H9 (cell line): ENCODE results near the gene ANKRD42. TPM values are rescaled to one million over a fixed set of nuclear protein-coding genes. Genes with fewer than 3 reads are reported as not detected.
"Not testable (repeated sequence)": the region's sequence is repeated elsewhere in the genome, so short reads cannot be mapped to it uniquely, and the experiment has no call there.

ENCODE experiments used
- DNase-seq: peaks from one replicate; pipeline ENCODE4 v3.0.0-alpha.2; 2017
- H2AFZ ChIP-seq: one replicate; pipeline ENCODE4 v1.6.1; 2013; ENCODE audit warnings: mild to moderate bottlenecking, low read length, control low read depth, moderate library complexity
- H2AK5ac ChIP-seq: 2 replicates; pipeline ENCODE4 v1.6.1; 2013; ENCODE audit warnings: low read length, control low read depth, mixed read lengths; ENCODE audit not compliant: insufficient read length
- H2BK120ac ChIP-seq: one replicate; pipeline ENCODE4 v1.6.1; 2013; ENCODE audit warnings: low read depth, mild to moderate bottlenecking, low read length, control low read depth, inconsistent platforms; ENCODE audit not compliant: poor library complexity, severe bottlenecking
- H2BK12ac ChIP-seq: 2 replicates; pipeline ENCODE4 v1.6.1; 2013; ENCODE audit warnings: low read length, control low read depth, mixed read lengths, low read depth; ENCODE audit not compliant: insufficient read length
- H2BK15ac ChIP-seq: 2 replicates; pipeline ENCODE4 v1.6.1; 2013; ENCODE audit warnings: low read depth, low read length, control low read depth
- H2BK20ac ChIP-seq: one replicate; pipeline ENCODE4 v1.6.1; 2013; ENCODE audit warnings: low read depth, mild to moderate bottlenecking, low read length, control low read depth, inconsistent platforms; ENCODE audit not compliant: poor library complexity, severe bottlenecking
- H2BK5ac ChIP-seq: 2 replicates; pipeline ENCODE4 v1.6.1; 2013; ENCODE audit warnings: low read length, control low read depth, mixed read lengths; ENCODE audit not compliant: insufficient read length
- H3K14ac ChIP-seq: 2 replicates; pipeline ENCODE4 v1.6.1; 2013; ENCODE audit warnings: low read length, control low read depth; ENCODE audit not compliant: insufficient read depth
- H3K18ac ChIP-seq: 2 replicates; pipeline ENCODE4 v1.6.1; 2013; ENCODE audit warnings: low read depth, mild to moderate bottlenecking, mixed read lengths, low read length, control low read depth; ENCODE audit not compliant: insufficient read length
- H3K23ac ChIP-seq: 2 replicates; pipeline ENCODE4 v1.6.1; 2013; ENCODE audit warnings: low read length, control low read depth, mixed read lengths, low read depth; ENCODE audit not compliant: insufficient read length
- H3K23me2 ChIP-seq: 2 replicates; pipeline ENCODE4 v1.6.1; 2013; ENCODE audit warnings: low read depth, mild to moderate bottlenecking, mixed read lengths, low read length, control low read depth; ENCODE audit not compliant: insufficient read length, poor library complexity, severe bottlenecking
- H3K27ac ChIP-seq: 2 replicates; pipeline ENCODE4 v1.5.1; 2013; ENCODE audit warnings: low read length, control low read depth, mixed read lengths, low read depth; ENCODE audit not compliant: insufficient read length
- H3K27me3 ChIP-seq: 2 replicates; pipeline ENCODE4 v1.6.1; 2013; ENCODE audit warnings: low read length, control low read depth, inconsistent platforms; ENCODE audit not compliant: insufficient read depth
- H3K4ac ChIP-seq: 2 replicates; pipeline ENCODE4 v1.6.1; 2013; ENCODE audit warnings: low read depth, mild to moderate bottlenecking, control low read depth, inconsistent platforms, low read length, moderate library complexity
- H3K4me1 ChIP-seq: 2 replicates; pipeline ENCODE4 v1.6.1; 2013; ENCODE audit warnings: low read length, control low read depth, inconsistent platforms; ENCODE audit not compliant: insufficient read depth
- H3K4me2 ChIP-seq: 2 replicates; pipeline ENCODE4 v1.6.1; 2013; ENCODE audit warnings: low read length, control low read depth, mixed read lengths; ENCODE audit not compliant: insufficient read length, insufficient read depth
- H3K56ac ChIP-seq: 2 replicates; pipeline ENCODE4 v1.6.1; 2013; ENCODE audit warnings: low read depth, mild to moderate bottlenecking, mixed read lengths, low read length, control low read depth; ENCODE audit not compliant: insufficient read length
- H3K79me1 ChIP-seq: 2 replicates; pipeline ENCODE4 v1.6.1; 2013; ENCODE audit warnings: low read depth, mild to moderate bottlenecking, moderate library complexity, low read length, control low read depth, inconsistent platforms; ENCODE audit not compliant: insufficient read depth, poor library complexity, severe bottlenecking
- H3K79me2 ChIP-seq: 2 replicates; pipeline ENCODE4 v1.6.1; 2013; ENCODE audit warnings: low read length, control low read depth, inconsistent platforms; ENCODE audit not compliant: insufficient read depth
- H3K9ac ChIP-seq: 2 replicates; pipeline ENCODE4 v1.6.1; 2013; ENCODE audit warnings: low read length, control low read depth, mixed read lengths; ENCODE audit not compliant: insufficient read length; ENCODE audit errors: extremely low read depth
- H3K9me3 ChIP-seq: one replicate; pipeline ENCODE4 v1.6.1; 2013; ENCODE audit warnings: low read depth, low read length, inconsistent platforms; ENCODE audit not compliant: control insufficient read depth
- H3T11ph ChIP-seq: one replicate; pipeline ENCODE4 v1.6.1; 2013; ENCODE audit warnings: mild to moderate bottlenecking, low read length, control low read depth, inconsistent platforms
- H4K20me1 ChIP-seq: one replicate; pipeline ENCODE4 v1.6.1; 2013; ENCODE audit not compliant: control insufficient read depth, insufficient read length, insufficient read depth
- H4K5ac ChIP-seq: 2 replicates; pipeline ENCODE4 v1.6.1; 2013; ENCODE audit warnings: low read depth, mild to moderate bottlenecking, mixed read lengths, low read length, control low read depth; ENCODE audit not compliant: insufficient read length
- H4K8ac ChIP-seq: replicated peaks from 2 replicates; pipeline ENCODE4 v1.6.1; 2013; ENCODE audit warnings: low read length, control low read depth, mixed read lengths, low read depth; ENCODE audit not compliant: insufficient read length
- H4K91ac ChIP-seq: 2 replicates; pipeline ENCODE4 v1.6.1; 2013; ENCODE audit warnings: low read depth, mild to moderate bottlenecking, moderate library complexity, mixed read lengths, low read length, control low read depth; ENCODE audit not compliant: insufficient read length
- H3K27ac Mint-ChIP-seq, 3 experiments: 2 replicates in 2 of 3; 3 replicates in 1 of 3; pipeline ENCODE4 v1.8.0; 2020 to 2021; ENCODE audit warnings: mixed read lengths in 3 of 3, mild to moderate bottlenecking in 1 of 3, moderate library complexity in 1 of 3
- H3K27me3 Mint-ChIP-seq: 2 replicates; pipeline ENCODE4 v1.8.0; 2021; ENCODE audit warnings: low read depth, mild to moderate bottlenecking, moderate library complexity, mixed read lengths
- H3K36me3 Mint-ChIP-seq, 3 experiments: 2 replicates in 2 of 3; 3 replicates in 1 of 3; pipeline ENCODE4 v1.8.0; 2020 to 2021; ENCODE audit warnings: low read depth in 3 of 3, mixed read lengths in 3 of 3; ENCODE audit not compliant: insufficient read depth in 1 of 3
- H3K4me1 Mint-ChIP-seq, 2 experiments: 2 replicates each; pipeline ENCODE4 v1.8.0; 2020; ENCODE audit warnings: mixed read lengths in 2 of 2
- H3K4me3 Mint-ChIP-seq, 2 experiments: 2 replicates in 1 of 2; 3 replicates in 1 of 2; pipeline ENCODE4 v1.8.0; 2020 to 2021; ENCODE audit warnings: mild to moderate bottlenecking in 2 of 2, mixed read lengths in 2 of 2, moderate library complexity in 1 of 2
- H3K9me3 Mint-ChIP-seq, 2 experiments: 2 replicates in 1 of 2; 3 replicates in 1 of 2; pipeline ENCODE4 v1.8.0; 2020; ENCODE audit warnings: mild to moderate bottlenecking in 2 of 2, mixed read lengths in 2 of 2, moderate library complexity in 1 of 2
- CTCF ChIP-seq: fragments of 200-600 bp; sonication (generic); conservative IDR thresholded peaks from 3 replicates; pipeline ENCODE4 v1.8.0; 2021; ENCODE audit warnings: antibody characterized with exemption, mild to moderate bottlenecking
- WGBS: extraction: QIAGEN DNeasy Blood & Tissue Kit; methylation state at CpG from one replicate; pipeline ENCODE4 v1.1.7; 2013; ENCODE audit warnings: missing lambda C conversion rate, low lambda C conversion rate, mixed read lengths; ENCODE audit not compliant: insufficient read length; ENCODE audit errors: extremely low coverage; 5-methylcytosine and 5-hydroxymethylcytosine counted together
- total RNA-seq: library from RNA; stranded (reverse); gene quantifications from 2 replicates; pipeline ENCODE4 v1.2.1, GENCODE V29; 2021

Gene ANKRD42
- total RNA-seq, 1 experiment from 2014 or later, result 4.9 TPM

- Histone ChIP-seq H4K8ac (no peak overlapping the region), H3K4ac (no peak overlapping the region), H2BK5ac (no peak overlapping the region), H3K4me1 (no peaks in the 10 kb centered on the region), H3K23ac (no peak overlapping the region), H3K27me3 (no peaks in the 10 kb centered on the region), H4K91ac (no peak overlapping the region), H3K9ac (no peak overlapping the region), H3K14ac (no peak overlapping the region), H3K27ac (no peak overlapping the region), H2BK15ac (no peak overlapping the region), H3K56ac (no peak overlapping the region), H2BK120ac (no peak overlapping the region), H2BK12ac (no peak overlapping the region), H2BK20ac (no peak overlapping the region), H4K20me1 (no peaks in the 10 kb centered on the region), H3K4me2 (no peak overlapping the region), H3K9me3 (no peaks in the 10 kb centered on the region), H3K18ac (no peak overlapping the region), H2AFZ (no peak overlapping the region), H3K23me2 (no peaks in the 10 kb centered on the region), H3T11ph (no peak overlapping the region), H3K79me1 (no peaks in the 10 kb centered on the region), H4K5ac (no peak overlapping the region), H3K79me2 (no peaks in the 10 kb centered on the region), H2AK5ac (no peak overlapping the region)
- Mint-ChIP-seq H3K27me3 (no peaks in the 10 kb centered on the region), H3K4me1 (no peaks in the 10 kb centered on the region), H3K36me3 (peaks cover 16 to 54% (median 39%) of the 10 kb centered on the region in 3 experiments; a peak in 6 of 7 replicates), H3K27ac (no peak overlapping the region), H3K4me3 (no peak overlapping the region), H3K9me3 (no peaks in the 10 kb centered on the region)
- DNase-seq, result no peak
- TF ChIP-seq CTCF, result no peak
- no CpG with 5 or more reads among the region's 1 CpG for WGBS
Observed at GRCh38 chr11:83265331-83265730, 71.8 kb downstream of the ANKRD42 start.

GRCh38 chr11:83269080-83269479, 75.6 kb downstream of the ANKRD42 start:
- H3K56ac ChIP-seq, H3K9me3 Mint-ChIP-seq, H3K14ac ChIP-seq, H4K91ac ChIP-seq, H3K79me2 ChIP-seq, H2BK20ac ChIP-seq, H3K4me2 ChIP-seq, DNase-seq, H3K4me1 Mint-ChIP-seq, H3K9me3 ChIP-seq, H3K18ac ChIP-seq, H2BK120ac ChIP-seq, H2AFZ ChIP-seq, H3K23me2 ChIP-seq, H4K20me1 ChIP-seq, H3K27me3 ChIP-seq, H2BK15ac ChIP-seq, H2BK12ac ChIP-seq, H3K23ac ChIP-seq, H3T11ph ChIP-seq, H4K8ac ChIP-seq, H2BK5ac ChIP-seq, H3K9ac ChIP-seq, H3K27me3 Mint-ChIP-seq, H4K5ac ChIP-seq, H3K4ac ChIP-seq, H3K27ac ChIP-seq, H3K4me1 ChIP-seq, H2AK5ac ChIP-seq, H3K27ac Mint-ChIP-seq, H3K79me1 ChIP-seq, H3K4me3 Mint-ChIP-seq: not testable (repeated sequence)
- peaks cover 33 to 75% (median 53%) of the 10 kb centered on the region in 3 experiments for H3K36me3 Mint-ChIP-seq
- WGBS, result no CpG with 5 or more reads among the region's 2 CpGs
